GM18861 (cell line): ENCODE results near the gene BAZ1A.

ENCODE experiments used
- ATAC-seq: cut with Tn5 transposase; IDR thresholded peaks from one replicate; pipeline ENCODE4 v1.9.1; 2021; ENCODE audit not compliant: unreplicated experiment

BAZ1A gene

DNA sequence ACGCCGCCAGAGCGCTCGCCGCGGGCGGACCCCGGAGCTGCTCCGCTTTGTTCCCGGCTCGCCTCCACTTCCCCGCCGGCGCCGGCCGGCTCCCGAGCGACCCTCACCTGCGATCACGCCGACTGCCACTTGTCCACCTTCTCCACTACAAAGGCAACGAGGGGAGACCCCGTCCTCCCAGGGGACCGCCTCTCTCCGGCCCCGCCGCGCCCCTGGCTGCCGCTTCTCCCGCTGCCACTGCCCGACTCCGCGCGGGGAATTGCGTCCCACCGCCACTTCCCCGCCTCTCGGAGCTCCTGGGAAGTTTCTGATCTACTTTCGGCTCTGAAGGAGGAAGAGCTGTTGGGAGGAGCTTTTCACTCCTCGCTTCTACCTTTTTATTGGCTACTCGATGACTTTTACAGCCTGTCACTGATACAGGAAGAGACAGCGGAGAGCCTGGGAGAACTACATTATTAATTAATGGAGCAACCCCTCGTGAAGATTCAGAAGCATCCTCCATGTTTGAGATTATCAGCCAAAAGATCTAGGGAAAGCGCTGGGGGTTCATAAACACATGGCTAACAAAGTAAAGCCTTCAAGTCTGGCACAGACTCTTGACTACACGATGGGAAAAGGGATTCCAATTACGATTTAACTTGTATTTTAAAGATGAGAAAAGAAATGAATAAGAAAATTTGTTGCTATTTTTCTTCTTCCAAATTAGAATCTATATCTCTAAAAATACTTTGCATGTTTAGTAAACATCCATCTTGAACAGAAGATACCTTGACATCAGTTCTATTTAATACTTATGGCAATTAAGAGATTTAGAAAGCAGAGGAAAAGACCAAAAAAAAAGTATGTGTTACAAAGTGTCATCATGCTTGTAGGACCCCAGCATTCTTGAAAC is at the start of gene BAZ1A:
Gene BAZ1A (minus strand): TSS at position 330 of the 892 bp plus-strand sequence. CDS start 756 bp downstream, outside the sequence.
- ATAC-seq = peak; percentile 31

GRCh38 chr14:34920339-34920738 is 45.2 kb upstream of the BAZ1A start:
- ATAC-seq = no peak

DNA sequence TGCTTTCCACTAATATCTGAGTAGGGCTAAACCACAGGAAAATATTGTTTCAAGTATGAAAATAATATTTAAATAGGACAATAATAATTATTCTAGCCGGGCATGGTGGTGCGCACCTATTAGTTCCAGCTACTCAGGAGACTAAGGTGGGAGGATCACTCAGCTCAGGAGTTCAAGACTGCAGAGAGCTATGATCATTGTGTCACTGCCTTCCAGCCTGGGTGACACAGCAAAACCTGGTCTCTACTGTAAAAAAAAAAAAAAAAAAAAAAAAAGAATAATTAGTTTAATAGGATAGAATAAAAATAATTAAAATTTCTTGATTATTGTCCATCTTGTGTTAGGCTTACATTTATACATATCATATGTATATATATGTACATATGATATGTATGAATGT is 38.5 kb upstream of the BAZ1A start:
- no peak for ATAC-seq

DNA sequence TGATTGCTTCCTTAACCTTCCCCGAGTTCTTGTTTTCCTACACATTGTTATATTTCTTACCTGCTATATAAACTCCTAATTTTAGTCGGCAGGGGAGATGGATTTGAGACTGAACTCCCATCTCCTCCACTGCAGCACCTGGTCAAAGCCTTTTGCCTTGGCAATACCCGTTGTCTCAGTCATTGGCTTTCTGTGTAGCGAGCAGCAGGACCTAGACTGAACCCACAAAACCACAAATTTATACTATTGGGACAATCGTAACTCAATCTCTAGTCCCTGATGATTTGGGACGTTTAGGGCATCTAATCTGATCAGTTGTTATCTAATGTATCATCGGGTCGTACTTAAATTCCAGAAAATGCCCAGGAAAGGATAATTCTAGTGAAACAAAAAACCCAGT is 37.8 kb upstream of the BAZ1A start:
- no peak for ATAC-seq

DNA sequence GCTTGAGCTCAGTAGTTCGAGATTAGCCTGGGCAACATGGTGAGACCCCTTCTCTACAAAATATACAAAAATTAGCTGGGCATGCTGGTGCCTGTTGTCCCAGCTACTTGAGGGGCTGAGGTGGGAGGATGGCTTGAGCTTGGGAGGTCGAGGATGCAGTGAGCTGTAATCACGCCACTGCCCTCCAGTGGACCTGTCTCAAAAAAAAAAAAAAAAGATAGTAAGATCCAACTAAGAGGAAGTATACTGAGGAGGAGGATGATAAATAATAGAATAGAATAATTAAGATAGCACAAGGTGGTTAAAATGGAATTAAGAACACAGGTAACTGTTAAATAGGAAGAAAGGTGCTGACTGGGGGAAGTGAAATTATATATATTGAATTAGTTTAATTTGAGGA is 37.0 kb upstream of the BAZ1A start:
- ATAC-seq = no peak

DNA sequence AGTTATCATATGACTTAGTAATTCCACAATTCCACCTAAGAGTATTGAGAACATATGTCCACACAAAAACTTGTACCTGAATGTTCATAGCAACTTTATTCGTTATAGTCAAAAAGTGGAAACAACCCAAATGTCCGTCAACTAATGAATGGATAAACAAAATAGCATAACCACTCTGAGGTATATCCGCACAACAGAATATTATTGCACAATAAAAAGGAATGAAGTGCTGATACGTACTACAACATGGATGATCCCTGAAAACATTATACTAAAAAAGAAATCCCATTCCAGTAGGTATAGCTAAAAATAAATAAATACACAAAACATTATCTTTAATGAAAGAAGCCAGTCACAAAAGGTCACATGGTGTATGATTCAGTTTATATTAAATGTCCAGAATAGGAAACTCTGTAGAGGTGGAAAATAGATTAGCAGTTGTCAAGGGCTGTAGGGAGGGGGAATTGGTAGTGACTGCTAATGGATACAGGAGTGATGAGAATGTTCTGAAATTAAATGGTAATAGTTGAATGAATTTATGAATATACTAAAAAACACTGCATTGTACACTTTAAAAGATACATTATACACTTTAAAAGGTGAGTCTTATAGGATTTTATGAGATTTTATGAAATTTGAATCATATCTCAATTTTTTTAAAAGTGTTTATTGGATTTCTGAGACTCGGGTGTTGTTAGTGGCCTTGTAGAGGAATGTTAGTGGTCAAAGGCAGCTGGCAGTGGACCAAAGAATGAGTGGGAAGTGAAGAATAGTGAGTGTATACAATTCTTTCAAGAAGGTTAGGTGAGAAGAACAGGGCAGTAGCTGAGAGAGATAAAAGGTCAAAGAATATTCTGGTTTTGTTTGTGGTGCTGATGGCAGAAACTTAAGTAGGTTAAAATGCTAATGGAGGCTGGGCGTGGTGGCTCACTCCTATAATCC is 36.3 kb upstream of the BAZ1A start:
- no peak for ATAC-seq

- ATAC-seq = no peak
Measured at GRCh38 chr14:34906287-34906686, 31.1 kb upstream of the BAZ1A start.

GRCh38 chr14:34895277-34895676 is 20.1 kb upstream of the BAZ1A start:
- no peak for ATAC-seq

DNA sequence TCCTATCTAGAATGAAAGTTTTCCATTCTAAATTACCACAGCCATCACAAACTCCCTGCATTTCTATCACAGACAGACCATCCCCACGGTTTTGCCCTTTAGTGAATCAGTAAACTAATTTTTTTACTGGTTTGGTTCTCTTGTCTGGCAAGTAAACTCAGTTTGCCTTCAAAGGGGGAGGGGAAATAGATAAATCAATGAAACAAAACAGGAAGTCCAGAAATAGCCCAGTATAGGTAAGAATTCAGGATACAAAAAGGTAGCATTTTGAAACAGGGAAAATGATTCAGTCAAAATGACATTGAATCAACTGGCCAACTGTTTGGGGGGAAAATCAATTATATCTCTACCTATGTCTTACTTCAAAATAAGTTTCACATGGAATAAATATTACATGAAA is 15.8 kb upstream of the BAZ1A start:
- ATAC-seq = no peak

DNA sequence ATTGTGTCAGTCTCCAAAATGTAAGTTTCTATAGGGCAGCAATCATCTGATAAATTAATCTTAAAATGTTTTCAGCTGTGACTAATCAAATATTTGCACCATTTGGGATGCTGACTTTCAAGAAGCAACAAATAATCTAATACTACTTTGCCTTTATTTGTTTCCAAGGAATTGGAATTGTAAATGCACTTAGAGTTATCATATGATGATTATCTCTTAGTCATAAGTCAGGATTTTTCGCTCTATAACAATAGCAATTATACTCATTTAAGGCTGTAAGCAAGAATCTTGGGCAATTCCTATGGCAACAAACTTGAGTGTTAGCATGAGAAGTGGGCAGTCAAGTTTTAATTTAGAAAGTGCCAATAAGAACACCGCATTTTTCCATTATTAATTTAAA is 13.0 kb upstream of the BAZ1A start:
- ATAC-seq = no peak

DNA sequence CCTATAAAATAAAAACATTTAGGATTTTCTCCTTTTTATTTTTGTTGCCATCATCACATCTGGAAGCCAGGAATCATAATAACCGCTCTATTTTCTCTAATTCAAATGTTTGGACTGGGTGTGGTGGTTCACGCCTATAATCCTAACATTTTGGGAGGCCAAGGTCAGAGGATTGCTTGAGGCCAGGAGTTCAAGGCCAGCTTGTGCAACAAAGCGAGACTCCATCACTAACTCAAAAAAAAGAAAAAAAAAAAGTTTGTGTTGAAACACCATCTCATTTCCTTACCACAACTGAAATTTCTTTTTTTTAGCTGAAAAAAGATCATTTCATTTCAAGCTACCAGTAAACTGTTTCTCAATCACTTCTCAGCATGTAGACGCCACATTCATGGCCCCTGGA is 8.8 kb upstream of the BAZ1A start:
- no peak for ATAC-seq

DNA sequence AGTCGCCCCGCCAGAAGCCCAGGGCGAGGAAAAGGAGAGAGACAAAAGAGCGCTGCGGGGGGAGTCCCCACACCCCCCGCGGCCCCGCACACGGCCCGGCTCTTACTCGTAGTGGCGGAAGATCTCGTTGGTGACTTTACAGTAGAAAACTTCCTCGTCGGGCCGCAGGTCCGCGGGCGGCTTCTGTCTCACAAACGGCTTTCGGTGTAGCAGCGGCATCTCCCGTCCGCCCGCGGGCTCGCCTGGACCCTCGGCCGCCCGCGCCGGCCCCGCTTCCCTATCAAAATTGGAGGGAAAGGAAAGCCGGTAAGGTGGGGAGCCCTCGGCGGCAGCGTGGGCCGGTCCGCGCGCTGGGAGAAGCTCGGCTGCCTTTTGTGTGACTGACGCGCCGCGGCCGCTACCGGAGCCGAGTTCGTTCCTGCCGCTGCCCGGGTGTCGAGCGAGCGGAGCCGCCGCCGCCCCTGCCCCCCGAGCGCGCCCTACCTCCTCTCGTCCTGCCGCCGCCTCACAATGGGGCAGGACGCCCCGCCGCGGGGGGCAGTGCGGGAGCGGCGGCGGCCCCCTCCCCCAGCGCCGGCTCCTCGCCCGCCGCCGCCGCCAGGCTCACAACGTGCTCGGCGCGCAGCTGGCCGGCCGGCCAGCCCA is 652 bp downstream of the BAZ1A start:
- ATAC-seq = peak; percentile 21

DNA sequence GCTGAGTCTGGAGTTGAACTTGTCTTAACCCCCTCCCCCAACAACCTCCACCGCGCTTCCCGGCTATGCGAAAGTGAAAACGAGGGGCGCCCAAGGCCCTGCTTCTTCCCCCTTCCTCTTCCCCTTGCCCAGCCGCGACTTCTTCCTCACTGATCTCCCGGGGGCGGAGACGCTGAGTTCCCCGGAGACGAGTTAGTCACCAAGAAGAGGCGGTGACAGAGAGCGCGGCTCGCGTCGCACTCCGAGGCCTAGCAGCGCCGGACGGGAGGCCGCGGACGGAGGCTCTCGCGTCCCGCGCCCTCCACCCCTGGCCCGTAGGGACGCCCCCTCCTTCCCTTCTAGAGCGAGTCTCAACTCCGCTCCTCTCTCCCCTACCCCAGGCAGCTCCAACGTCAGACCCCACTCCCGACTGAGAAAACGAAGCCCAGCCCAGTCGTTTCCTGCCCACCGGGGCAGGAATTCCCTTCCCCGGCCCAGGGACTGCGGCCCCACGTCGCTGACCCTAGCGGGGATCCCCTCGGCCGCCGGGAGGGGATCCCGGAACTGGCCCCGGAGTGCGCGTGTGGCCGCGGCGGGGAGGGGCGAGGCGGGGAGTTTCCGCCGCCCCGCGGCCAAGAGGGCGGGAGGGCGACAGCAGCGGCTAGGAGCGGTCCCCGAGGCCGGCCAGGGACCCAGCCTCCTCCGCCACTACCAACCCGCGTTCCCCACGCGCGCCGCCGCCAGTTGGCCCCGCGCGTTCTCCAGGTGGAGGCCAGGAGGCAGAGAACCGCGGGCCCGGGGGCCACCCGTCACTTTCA is 1.4 kb downstream of the BAZ1A start:
- ATAC-seq = peak; percentile 47

DNA sequence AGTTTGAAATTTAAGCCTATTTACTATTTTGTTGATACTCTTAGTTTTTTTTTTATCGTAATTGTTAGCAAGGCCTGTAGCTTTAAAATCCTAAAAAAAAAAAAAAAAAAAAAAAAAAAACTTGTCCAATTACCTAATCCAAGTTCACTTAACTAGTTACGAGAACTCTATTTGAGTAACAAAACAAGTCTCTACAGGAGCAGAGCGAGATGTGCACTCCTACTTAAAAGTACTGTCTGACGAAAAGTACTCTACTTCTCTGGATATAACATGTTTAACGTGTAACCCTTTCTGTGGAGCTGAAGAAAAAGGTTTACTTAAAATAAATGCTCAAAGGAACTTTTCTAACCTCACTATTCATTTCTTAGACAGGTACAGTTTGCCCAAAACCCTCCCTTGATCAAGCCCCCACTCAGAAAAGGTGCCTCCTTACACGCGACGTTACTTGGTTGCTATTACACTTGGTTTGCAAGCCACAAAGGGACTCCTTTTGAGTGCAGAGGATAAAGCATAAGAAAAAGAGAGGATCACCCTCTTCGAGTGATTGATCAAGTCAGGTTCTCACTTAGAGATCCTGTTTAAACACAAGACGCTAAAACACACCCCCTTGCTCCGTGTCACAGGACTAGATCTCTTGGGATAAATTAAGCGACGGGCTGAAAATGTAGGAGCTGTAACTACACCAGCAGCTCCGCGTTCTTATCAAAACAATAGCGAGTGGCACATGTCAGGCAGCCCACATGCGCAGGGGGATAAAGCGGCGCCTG is 2.2 kb downstream of the BAZ1A start:
- peak; percentile 9 for ATAC-seq

- no peak for ATAC-seq
Measured at GRCh38 chr14:34867199-34867598, 8.0 kb downstream of the BAZ1A start.

DNA sequence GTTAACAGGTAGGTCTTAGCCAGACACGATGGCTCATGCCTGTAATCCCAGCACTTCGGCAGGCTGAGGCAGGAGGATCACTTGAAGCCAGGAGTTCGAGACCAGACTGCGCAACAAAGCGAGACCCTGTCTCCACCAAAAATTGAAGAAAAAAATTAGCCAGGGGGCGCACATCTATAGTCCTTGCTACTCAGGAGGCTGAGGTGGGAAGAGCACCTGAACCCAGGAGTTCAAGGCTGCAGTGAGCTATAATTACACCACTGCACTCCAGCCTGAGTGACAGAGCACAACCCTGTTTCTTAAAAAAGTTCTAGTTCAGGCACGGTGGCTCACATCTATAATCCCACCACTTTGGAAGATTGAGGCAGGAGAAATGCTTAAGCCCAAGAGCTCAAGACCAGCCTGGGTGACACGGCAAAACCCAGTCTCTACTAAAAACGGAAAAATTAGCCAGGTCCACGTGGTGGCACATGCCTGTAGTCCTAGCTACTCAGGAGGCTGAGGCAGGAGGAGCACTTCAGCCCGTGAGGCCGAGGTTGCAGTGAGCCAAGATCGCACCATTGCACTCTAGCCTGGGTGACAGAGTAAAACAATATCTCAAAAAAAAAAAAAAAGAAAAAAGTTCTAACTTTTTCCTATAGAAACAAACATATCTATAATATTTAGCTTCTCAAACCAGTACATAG is 9.1 kb downstream of the BAZ1A start:
- ATAC-seq = no peak

DNA sequence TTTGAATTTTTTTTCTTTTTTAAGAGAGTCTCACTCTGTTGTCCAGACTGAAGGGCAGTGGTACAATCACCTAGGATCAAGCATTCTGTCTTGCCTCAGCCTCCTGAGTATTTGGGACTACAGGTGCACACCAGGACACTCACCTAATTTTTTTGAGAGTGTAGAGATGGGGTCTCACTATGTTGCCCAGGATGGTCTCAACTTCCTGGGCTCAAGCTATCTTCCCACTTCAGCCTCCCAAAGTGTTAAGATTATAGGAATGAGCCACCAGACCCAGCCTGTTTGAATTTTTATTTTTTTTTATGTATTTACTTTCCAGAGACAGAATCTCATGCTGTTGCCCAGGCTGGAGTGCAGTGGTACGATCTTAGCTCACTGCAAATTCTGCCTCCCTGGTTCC is 11.3 kb downstream of the BAZ1A start:
- ATAC-seq = no peak

DNA sequence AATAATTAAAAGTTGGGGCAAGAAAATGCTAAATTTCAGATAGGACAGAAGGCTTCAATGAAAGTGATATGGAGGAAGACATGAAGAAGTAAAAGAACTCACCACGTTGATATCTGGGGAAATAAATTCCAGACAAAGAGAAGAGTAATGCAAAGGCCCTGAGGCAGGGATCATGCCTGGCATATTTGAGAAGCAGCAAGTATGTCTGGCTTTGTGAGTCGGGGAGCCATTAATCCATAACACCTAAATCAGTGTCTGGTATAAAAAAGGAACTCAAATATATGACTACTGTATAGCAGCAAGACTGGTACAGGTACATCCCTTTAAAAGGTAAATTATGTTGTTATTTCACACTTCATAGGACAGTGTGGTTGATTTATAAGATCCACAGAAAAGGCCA is 16.4 kb downstream of the BAZ1A start:
- no peak for ATAC-seq
